Activated naive CD8-positive, alpha-beta T cell treated with anti-CD3 and anti-CD28 coated beads, Interleukin-2, amount 50 U/mL, for 16 hours (primary cell): Measurements from ENCODE around the gene SDK2.

Source experiments
- DNase-seq: peaks from one replicate; pipeline ENCODE4 v3.0.0-alpha.2; 2020; ENCODE audit warnings: low read depth, low spot score

Gene SDK2

DNA sequence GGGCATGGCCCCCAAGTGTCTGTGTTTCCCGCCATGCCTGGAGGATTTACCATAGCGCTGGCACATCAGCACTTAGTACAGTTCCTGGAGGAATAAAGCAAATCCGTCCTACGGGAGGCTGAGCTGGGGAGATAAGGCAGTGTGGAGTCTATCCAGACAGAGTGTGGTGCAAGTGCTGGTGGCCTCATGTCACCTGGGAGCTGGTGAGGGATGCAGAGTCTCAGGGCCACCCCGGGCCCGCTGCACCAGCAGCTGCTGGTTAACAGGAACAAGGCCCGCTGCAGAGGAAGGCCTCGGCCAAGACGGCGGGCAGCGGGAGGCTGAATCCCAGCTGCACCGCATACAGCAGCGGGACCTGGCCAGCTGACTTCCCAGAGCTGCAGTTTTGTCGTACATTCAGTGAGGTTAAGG is 275.1 kb downstream of the SDK2 start:
- no peak for DNase-seq

DNA sequence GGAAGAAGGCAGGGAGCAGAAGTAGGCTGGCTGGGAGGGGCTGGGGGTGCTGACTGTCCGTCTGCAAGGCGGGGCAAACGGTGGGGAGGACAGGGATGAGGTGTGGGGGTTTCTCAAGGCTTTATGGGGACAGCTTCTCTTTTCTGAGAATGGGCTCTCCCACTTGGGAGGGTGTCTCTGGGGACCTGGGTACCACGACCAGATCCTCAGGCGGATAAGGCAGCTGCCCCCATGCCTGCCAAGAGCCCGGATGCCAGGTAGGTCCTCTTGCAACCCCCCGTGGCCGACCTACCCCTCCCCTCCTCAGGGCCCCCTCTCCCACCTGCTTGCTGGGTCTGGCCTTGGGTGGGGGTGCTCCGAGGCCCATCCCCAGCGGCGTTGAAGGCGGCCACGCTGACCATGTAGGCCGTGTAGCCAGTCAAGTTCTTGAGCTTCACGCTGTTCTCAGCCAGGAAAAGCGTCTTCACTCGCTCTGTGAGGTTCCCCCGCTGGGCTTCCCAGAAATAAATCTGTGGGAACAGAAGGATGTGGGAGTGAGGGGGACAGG is 276.1 kb downstream of the SDK2 start:
- no peak for DNase-seq

DNA sequence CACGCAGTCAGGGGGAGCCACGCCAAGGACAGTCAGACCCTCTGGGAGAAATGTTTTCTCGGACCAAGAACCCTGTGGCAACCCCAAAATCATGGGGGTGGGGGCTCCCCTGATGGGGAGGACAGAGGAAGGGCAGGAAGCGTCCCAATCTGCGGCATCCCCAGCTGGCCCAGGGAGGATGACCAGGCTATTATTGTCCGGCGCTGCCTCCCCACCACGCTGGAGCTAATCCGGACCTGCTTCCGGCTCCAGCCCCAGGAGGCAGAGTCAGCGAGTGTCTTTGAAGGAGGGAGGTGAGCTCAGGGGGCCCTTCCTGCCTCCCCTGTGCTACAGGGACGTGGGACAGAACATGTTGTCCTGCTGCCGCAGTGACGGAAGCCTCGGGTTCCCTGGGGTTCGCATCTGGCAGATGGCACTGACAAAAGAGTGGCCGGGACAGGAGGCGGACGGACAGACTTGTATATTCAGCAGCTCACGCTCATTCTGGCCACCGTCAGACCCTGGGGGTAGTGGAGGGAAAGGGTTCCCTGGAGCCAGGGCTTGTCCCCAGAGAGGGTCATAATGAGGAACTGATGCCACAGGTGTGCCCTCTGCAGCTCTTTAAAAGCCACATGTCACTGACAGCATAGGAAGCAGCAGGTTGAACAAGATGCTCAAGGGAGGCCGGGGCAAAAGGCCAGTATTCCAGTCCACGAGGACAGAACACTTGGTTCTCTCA is 278.2 kb downstream of the SDK2 start:
- DNase-seq = no peak

DNA sequence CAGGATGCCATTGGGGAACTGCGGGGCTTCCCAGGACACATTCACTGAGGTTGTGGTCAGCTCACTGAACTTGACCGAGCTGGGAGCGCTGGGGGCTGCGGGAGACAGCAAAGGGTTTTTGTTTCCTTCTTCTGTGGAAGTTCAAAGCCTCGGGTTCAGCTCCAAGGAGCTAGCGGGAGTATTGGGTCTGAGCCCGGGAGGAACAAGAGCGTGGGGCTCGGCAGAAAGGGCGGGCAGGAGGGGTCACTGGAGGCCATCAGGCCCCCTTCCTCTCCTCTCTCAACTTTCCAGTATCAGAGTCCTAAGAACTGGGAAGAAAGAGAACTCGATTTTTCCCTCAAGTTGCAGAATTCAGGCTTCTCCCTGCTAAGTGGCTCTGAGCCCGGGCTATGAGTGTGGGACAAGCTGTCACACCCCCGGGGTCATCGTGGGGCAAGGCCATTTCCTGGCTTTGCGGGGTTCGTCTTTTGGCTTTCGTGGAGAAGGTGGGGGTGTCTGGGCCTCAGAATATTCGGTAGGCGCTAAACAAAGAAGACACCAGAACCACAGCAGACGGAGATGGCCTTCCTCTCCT is 278.9 kb downstream of the SDK2 start:
- no peak for DNase-seq

DNA sequence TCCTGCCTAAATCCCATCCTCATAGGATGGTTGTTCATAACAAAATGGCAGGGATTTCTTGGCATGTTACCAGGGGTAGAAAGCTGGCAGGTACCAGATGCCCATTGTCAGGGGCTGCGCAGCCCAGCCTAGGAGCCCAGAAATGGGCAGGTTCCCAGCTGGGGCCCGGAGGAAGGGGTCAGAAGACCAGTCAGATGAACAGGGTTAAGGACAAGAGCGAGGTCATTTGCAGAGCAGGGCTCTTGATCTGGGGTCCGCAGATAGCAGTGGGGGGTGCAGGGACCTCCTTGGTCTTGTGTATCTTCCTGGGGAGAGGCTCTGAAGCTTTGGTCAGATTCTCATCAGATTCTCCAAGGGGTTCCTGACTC is 280.1 kb downstream of the SDK2 start:
- no peak for DNase-seq

DNA sequence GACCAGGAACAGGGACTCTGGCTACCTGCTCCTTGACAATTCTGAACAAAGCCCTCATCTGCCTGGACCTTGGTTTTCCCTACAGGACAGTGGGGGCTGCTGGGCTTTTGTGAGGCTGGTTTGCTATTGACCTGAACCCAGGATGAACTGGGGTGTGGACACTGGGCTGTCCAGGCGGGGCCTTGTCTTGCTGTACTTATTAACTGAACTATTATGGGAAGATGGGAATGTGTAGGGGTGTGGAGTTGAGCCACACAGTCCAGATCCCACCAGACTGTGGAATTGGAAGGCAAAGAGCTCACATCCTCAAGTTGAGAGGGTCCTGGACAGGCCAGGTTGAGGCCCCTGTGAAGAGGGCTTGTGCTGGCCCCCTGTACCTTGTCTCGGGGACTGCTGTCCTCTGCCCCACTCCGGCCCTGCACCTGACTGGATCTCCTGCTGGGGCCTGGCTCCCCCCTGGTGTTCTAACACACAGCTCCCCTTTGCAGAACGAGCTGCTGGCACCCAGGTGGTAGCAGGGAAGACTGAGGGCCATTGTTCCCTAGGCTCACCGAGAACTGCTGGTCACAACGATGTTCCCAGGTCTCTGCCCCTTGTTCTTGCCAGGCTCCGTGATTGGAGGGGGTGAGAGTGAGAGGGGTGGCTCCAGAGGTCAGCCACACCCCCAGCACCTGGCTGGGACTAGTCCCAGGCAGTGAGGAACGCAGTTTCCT is 280.6 kb downstream of the SDK2 start:
- no peak for DNase-seq

DNA sequence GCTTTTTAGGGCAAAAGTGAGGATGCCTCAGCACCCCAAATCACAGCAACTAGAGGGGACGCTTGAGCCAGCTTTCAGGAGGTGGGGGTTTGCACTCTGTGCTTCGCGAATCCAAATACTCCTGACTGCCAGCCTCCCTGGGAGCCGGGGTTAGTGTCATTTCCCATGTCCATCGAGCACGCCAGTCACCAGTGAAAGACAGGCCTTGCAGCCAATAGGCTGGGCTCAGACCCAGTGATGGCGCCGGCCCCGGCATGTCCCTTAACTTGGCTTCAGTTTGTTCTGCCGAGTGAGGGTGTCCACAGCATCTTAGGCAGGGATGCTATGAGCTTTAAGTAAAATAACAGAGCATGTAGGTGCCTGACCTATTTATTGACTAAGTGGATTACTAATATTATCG is 281.5 kb downstream of the SDK2 start:
- DNase-seq = no peak

DNA sequence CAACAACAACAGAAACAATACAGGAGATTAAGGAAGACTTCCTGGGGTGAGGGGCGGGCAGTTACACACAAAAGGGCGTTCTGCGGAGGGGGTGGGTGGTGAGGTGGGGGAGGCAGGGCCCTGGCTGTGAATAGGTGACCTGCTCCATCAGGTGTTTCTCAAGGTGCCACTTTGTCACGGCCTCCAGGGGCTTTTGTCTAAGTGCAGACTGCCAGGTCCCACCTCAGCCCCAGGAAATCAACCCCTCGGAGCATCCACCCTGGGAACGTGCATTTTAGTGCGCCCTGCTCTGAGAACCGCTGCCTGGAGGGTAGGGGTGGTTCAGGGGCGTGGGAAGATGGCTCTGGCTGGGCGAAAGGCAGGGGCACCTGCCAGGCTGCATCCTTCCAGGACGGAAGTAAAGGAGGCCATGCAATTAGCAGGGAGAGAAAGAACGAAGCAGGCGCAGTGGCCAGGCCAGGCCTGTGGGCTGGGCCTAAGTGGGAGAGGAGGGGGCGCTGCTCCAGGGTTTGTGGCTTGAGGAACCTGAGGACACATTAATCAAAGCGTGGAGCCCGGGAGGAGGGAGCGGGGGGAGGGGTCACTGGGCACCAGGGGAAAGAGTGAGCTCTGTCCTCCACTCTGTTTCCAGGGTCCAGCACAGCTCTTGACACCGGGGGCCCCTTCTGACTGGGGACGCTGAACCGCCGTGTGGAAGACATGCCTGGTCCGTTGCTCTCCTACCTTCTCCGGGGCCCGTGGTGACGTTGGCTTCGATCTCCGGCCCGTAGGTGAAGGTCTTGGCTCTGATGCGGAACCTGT is 283.1 kb downstream of the SDK2 start:
- no peak for DNase-seq

DNA sequence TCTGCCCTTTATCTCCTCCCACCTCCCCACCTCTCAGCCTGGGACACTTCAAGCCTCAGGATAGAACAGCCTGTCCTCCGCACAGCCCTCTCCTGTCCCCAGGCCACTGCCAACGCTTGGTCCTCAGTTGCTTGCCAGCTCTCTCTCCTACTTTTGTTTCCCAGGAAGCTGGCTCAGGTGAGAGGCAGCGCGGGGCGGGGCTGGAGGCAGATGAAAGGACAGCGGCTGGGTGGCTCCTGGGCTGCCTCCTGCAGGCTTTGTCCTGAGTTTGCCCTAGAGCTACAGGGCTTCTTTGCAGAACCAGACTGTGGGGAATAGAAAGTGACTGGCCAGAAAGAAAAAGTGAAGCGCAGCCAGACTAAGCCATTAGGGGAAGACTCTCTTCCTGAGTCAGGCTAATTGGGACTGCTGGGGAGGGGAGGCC is 284.2 kb downstream of the SDK2 start:
- DNase-seq = no peak

DNA sequence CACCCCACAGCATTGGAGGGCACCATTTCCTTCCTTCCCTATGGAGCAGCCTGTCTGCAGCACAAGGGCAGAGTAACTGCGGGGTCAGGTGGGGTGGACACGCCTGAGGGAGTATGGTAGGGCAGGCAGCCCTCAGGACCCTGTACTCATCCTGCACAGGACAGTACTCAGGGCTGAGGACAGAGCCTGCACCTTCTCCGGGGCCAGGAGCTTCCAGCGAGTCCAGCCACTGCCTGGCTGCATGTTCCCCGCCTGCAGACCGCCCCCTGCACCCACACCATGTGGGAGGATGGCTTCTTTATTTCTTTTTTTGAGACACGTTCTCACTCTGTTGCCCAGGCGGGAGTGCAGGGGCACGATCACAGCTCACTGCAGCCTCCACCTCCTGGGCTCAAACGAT is 284.9 kb downstream of the SDK2 start:
- DNase-seq = no peak

DNA sequence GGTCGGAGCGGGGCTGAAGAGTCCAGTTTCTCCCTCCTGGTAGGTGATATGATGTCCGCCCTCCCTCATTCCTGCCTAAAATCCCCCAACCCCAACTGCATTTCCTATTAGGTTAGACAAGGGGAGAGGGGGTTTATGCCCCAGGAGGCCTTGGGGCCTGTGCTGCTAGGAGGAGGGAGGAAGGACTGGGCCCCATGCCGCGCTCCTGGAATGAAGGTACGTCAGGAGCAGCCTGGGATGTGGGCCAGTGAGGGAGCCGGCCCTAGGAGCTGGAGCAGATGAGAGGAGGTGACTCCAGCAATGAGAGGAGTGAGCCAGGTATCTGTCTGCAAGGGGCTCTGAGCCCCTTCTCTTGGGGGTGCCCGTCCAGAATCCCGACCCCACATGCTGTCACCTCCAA is 285.6 kb downstream of the SDK2 start:
- DNase-seq = no peak

DNA sequence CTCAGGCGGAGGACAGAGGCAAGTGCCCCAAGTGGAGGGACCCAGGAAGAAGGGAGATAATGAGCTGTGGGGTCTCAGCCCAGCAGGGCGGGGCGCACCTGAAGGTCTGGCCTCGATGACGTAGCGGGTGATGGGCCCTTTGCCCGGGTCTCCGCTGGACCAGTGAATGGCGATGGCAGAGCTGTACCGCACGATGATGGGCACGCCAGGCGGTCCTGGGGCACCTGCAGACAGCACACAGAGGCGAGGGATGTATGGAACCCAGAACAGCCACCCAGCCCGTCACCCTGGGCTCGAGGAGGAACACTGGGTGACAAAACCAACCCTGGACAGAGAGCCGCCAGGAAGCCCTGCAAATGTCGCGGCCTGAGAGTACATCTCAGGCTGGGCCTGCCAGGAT is 286.3 kb downstream of the SDK2 start:
- DNase-seq = no peak

DNA sequence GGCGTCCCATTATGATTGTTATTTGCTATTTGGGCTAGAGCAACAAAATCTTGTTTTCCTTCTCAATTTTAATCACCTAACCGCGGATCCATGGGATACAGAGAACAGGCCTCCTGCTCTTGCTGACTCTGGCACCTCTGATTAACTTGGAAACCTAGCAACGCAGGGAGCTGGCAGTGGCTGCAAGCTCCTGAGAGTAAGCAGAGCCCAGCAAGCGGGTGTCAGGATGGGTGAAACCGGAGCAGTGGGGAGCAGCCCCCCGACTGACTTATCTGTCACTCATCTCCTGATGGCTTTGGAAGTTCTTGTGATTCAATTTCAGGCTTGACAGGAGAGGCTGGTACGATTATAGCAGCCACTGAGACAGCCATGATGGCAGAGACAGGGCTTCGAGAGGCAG is 286.9 kb downstream of the SDK2 start:
- no peak for DNase-seq

DNA sequence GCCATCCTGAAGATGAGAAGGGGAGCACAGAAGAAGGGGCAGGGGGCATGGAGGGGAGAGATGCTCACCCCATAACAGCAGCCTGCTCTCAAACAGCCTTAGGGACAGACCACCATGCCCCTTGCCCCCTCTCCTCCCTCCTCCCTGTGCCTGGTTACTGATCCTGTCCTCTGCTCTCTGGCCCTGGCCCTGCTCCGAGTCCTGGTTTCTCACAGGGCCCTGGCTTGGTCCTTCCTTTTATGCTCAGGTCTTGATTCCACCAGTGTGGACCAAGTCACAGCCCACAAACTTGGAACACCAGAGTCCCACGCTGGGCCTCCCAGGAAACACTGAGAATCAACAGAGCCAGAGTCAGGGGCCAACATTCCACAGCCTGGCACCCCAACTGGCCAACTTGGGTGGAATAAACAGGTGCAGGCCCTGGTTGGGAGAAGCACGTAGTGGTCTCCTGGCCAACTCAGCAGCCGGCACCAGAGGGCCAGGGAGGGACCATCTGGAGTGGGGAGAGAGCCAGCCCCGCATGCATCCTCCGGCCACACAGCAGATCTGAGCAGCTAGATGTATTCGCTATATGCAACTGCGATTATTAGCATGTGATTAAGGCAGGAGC is 287.6 kb downstream of the SDK2 start:
- no peak for DNase-seq

DNA sequence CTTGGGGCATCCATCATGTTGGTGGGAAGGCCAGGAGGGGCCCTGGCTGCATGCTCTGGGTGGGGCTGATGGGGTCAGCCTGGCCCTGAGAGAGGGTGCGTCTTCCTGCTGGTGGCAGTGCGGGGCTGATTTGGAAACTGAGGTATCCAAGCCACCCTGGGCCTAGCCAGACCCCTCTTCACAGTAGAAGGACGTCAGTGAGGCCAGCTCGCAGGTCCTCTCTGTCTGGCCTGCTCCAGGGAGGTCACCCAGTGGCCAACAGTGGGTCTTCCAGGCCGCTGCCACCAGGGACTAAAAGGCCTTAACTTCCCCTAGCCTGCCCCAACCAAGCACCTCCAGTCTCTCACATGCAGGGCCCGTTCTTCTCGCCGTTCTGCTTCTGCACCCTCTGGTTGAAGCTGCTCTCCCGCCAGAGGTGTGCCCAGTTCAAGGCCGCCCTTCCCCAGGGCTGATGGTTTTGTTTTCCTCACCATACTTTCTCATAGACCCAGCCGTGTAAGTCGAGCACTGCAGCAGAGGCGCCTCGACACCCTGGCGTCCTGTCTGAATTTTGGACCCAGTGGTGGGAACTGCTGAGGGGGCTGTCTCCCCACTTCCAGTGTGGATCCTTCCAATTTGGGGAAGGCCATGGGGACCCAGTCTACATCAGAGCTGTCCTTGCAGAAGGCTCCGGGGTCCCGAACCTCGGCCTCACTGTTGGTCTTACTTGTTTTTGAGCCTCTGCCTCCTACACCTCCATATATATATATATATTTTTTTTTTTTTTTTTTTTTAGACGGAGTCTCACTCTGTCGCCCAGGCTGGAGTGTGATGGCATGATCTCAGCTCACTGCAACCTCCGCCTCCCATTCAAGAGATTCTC is 289.6 kb downstream of the SDK2 start:
- no peak for DNase-seq

DNA sequence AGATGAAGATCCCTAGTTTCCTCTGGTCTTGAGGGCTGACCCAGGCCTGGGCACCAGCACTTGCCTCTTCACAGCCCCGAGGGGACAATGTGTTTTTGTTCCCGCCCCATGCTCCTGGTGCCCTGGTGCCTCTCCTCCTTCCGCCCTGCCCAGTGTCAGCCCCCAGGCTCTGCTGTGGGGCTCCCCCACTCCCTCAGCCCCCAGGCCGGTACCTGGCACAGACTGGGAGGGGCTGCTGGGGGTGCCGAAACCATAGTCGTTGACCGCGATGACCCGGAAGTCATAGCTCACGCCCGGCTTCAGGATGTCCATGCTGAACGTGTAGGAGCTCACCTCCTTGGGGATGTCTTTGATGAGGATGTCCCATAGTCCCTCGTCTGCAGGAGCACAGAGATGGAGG is 292.0 kb downstream of the SDK2 start:
- no peak for DNase-seq

DNA sequence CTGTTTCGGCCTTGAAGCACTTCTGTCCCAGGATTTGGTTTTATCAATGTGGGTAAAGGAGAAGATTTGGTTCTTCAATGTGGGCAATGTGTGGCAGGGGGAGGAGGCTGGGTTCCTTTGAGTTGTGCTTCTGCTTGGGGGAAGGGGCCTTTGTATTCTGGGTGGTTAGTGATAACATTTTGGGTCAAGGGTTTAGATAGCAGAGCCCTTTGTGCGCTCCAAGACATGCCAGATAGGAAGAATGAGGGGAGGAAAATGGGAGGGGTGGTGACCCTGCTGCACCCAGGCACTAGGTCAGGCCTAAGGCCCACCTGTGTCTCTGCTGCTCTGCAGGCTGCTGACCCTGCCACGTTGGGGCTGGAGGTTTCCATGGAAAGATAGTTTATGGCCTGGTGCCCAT is 292.5 kb downstream of the SDK2 start:
- DNase-seq = no peak

DNA sequence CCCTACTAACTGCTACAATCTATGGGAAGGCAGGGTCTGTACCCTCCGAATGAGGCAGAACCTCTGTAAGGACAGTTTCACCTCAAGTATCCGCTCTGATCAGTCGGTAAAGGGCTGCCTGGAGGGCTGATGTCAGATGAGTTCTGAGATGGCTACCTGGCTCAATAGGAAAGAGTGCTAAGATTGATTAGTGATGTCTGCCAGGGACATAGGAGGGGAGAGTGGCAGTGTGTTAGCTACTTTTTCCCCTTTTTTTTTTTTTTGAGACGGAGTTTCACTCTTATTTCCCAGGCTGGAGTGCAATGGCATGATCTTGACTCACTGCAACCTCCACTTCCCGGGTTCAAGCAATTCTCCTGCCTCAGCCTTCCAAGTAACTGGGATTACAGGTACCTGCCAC is 293.4 kb downstream of the SDK2 start:
- no peak for DNase-seq

DNA sequence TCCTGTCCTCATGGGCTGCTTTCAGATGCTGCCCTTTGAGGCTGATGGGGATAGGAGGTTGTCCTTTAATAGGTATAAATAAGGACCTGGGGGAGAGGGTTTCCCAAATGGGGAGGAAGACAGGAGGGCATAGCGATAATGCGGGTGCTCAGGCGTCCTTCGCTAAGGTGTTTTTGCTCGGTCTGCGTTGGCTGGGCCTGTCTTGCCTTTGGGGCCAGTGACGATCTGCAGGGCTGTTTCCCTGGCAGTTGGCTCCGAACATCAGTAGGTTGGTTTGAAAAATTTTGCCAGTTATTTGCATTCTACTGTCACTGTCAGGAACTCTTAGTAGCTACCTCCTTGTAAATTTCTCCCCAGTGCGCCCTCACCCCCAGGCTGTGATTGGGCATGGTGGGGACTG is 294.6 kb downstream of the SDK2 start:
- DNase-seq = no peak

DNA sequence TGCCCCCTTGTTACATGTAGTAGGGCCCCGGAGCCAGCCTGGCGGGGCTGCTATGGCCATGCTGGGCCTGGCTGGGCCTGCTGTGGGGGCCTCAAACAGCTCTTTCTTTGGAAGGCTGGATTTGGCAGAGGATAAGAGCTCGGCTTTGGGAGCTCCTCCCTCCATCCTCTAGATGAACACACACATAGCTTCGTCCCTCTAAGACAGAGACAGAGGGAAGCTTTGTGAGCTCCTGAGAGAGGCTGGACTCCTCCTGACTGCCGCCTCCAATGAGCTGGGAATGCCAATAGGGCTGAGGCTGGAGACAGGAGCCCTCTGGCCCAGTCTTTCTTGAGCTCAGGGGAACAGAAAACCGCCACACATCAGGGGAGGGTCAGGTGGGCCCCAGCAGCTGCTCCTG is 295.1 kb downstream of the SDK2 start:
- no peak for DNase-seq

DNA sequence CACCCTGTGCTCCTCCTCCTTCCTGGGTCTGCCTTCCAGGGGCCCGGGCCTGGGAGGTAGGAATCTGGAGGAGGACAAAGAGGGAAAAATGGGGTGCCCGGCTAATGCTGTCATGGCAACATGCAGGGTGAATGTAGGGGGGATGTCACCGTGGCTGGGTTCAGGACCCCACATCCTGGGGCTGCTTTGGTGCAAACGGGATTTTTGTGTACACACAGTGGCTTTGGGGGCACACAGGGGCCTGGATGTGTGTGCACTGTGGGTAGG is 295.5 kb downstream of the SDK2 start:
- DNase-seq = no peak
